Measurements from ENCODE around the gene CATSPER3.

GRCh38 chr5:135051872-135052271, 84.2 kb downstream of the CATSPER3 start:
- TF ChIP-seq MXI1 (conservative IDR thresholded peaks at IDR 0.05; ENCODE audit: poor library complexity, severe bottlenecking), result no peak
- TF ChIP-seq, protein P1, sequence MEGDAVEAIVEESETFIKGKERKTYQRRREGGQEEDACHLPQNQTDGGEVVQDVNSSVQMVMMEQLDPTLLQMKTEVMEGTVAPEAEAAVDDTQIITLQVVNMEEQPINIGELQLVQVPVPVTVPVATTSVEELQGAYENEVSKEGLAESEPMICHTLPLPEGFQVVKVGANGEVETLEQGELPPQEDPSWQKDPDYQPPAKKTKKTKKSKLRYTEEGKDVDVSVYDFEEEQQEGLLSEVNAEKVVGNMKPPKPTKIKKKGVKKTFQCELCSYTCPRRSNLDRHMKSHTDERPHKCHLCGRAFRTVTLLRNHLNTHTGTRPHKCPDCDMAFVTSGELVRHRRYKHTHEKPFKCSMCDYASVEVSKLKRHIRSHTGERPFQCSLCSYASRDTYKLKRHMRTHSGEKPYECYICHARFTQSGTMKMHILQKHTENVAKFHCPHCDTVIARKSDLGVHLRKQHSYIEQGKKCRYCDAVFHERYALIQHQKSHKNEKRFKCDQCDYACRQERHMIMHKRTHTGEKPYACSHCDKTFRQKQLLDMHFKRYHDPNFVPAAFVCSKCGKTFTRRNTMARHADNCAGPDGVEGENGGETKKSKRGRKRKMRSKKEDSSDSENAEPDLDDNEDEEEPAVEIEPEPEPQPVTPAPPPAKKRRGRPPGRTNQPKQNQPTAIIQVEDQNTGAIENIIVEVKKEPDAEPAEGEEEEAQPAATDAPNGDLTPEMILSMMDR (IDR thresholded peaks at IDR 0.05; ENCODE audit: poor library complexity, severe bottlenecking), result no peak
- no peak for TF ChIP-seq EP300 (conservative IDR thresholded peaks at IDR 0.05; ENCODE audit: poor library complexity, severe bottlenecking)
- TF ChIP-seq, protein P2, sequence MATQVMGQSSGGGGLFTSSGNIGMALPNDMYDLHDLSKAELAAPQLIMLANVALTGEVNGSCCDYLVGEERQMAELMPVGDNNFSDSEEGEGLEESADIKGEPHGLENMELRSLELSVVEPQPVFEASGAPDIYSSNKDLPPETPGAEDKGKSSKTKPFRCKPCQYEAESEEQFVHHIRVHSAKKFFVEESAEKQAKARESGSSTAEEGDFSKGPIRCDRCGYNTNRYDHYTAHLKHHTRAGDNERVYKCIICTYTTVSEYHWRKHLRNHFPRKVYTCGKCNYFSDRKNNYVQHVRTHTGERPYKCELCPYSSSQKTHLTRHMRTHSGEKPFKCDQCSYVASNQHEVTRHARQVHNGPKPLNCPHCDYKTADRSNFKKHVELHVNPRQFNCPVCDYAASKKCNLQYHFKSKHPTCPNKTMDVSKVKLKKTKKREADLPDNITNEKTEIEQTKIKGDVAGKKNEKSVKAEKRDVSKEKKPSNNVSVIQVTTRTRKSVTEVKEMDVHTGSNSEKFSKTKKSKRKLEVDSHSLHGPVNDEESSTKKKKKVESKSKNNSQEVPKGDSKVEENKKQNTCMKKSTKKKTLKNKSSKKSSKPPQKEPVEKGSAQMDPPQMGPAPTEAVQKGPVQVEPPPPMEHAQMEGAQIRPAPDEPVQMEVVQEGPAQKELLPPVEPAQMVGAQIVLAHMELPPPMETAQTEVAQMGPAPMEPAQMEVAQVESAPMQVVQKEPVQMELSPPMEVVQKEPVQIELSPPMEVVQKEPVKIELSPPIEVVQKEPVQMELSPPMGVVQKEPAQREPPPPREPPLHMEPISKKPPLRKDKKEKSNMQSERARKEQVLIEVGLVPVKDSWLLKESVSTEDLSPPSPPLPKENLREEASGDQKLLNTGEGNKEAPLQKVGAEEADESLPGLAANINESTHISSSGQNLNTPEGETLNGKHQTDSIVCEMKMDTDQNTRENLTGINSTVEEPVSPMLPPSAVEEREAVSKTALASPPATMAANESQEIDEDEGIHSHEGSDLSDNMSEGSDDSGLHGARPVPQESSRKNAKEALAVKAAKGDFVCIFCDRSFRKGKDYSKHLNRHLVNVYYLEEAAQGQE (IDR thresholded peaks at IDR 0.05; ENCODE audit: borderline replicate concordance), result no peak
- TF ChIP-seq TAF1 (IDR thresholded peaks at IDR 0.05; ENCODE audit: low read depth), result no peak
- TF ChIP-seq SMC3 (conservative IDR thresholded peaks at IDR 0.05; ENCODE audit: poor library complexity), result no peak
- no peak for TF ChIP-seq EZH2 (IDR thresholded peaks at IDR 0.05; ENCODE audit: borderline replicate concordance, insufficient read depth, low read length, poor library complexity, severe bottlenecking)
- no peak for TF ChIP-seq RAD21 (conservative IDR thresholded peaks at IDR 0.05)

Data from neural cell (in vitro differentiated cells).